Stimulated activated naive CD8-positive, alpha-beta T cell treated with anti-CD3 and anti-CD28 coated beads, Interleukin-15, Interleukin-2, amounts not matched to agents 100 U/mL and 50 U/mL, for 24 hours (primary cell): ENCODE results near the gene KRTAP12-1.

Source experiments
- ATAC-seq: fragments of 150-1000 bp; cut with Tn5 transposase; one replicate; pipeline ENCODE4 v1.10.0; 2021
- DNase-seq: peaks from one replicate; pipeline ENCODE4 v3.0.0; 2021

KRTAP12-1 gene

GRCh38 chr21:44711327-44712202 is 29.6 kb upstream of the KRTAP12-1 start, which contains the start of gene TSPEAR:
Gene TSPEAR, minus strand, starts transcription at chr21:44711572. Its CDS starts 58 bp downstream, at chr21:44711514.
- no peak for ATAC-seq
- no peak for DNase-seq

- DNase-seq, result no peak
- ATAC-seq, result no peak
Observed at GRCh38 chr21:44710756-44711326, 28.9 kb upstream of the KRTAP12-1 start.

- DNase-seq (no peak), ATAC-seq (no peak)
Observed at GRCh38 chr21:44710294-44710665, 28.3 kb upstream of the KRTAP12-1 start.

- DNase-seq, result no peak
- ATAC-seq, result no peak
Observed at GRCh38 chr21:44709426-44710293, 27.7 kb upstream of the KRTAP12-1 start.

GRCh38 chr21:44708866-44709425 is 27.0 kb upstream of the KRTAP12-1 start:
- ATAC-seq, result no peak
- DNase-seq, result no peak

GRCh38 chr21:44708213-44708865 is 26.4 kb upstream of the KRTAP12-1 start:
- ATAC-seq, result no peak
- DNase-seq, result no peak

GRCh38 chr21:44706706-44707581 is 25.0 kb upstream of the KRTAP12-1 start:
- no peak for DNase-seq
- no peak for ATAC-seq

- no peak for ATAC-seq
- DNase-seq, result no peak
Observed at GRCh38 chr21:44706026-44706705, 24.2 kb upstream of the KRTAP12-1 start.

GRCh38 chr21:44704636-44705001 is 22.7 kb upstream of the KRTAP12-1 start:
- no peak for ATAC-seq
- no peak for DNase-seq

GRCh38 chr21:44703731-44704635 is 22.0 kb upstream of the KRTAP12-1 start:
- no peak for DNase-seq
- ATAC-seq, result no peak

- no peak for ATAC-seq
- DNase-seq, result no peak
Observed at GRCh38 chr21:44702973-44703730, 21.2 kb upstream of the KRTAP12-1 start.

- ATAC-seq, result no peak
Observed at GRCh38 chr21:44702111-44702972, 20.4 kb upstream of the KRTAP12-1 start.

GRCh38 chr21:44701541-44701940 is 19.6 kb upstream of the KRTAP12-1 start:
- no peak for ATAC-seq
- no peak for DNase-seq

More at GRCh38 chr21:44702111-44702972, 20.4 kb upstream of the KRTAP12-1 start:
- no peak for DNase-seq

GRCh38 chr21:44701023-44701400 is 19.0 kb upstream of the KRTAP12-1 start:
- no peak for DNase-seq
- ATAC-seq, result no peak

- ATAC-seq (no peak), DNase-seq (no peak)
Observed at GRCh38 chr21:44700101-44701022, 18.4 kb upstream of the KRTAP12-1 start.

GRCh38 chr21:44699502-44700001 is 17.6 kb upstream of the KRTAP12-1 start:
- no peak for ATAC-seq
- DNase-seq, result no peak
